OCI-LY7 (cell line): Measurements from ENCODE around the gene SCN8A. TPM values are rescaled to one million over a fixed set of nuclear protein-coding genes. Genes with fewer than 3 reads are reported as not detected.

Source experiments
- BruUV-seq: library from RNA; stranded (reverse); fragments of 400-500 nt; replicated peaks from 2 replicates; lab custom pipeline; 2021; lab: Mats Ljungman, UMichigan
- CTCF ChIA-PET: fragments of 300-600 bp; sonication (Branson Sonifier 250); formaldehyde crosslinking; loops from one replicate; lab custom pipeline; 2022; ENCODE audit warnings: antibody characterized with exemption; ENCODE audit not compliant: unreplicated experiment; lab: Charles Lee
- POLR2A ChIA-PET: fragments of 300-600 bp; sonication (Branson Sonifier 250); formaldehyde crosslinking; loops from one replicate; lab custom pipeline; 2022; ENCODE audit warnings: antibody characterized with exemption; lab: Charles Lee
- DNase-seq: peaks from one replicate; pipeline ENCODE4 v3.0.0-alpha.2; 2015; ENCODE audit warnings: low spot score
- H2AFZ ChIP-seq: fragments of 200-600 bp; sonication (generic), shearing (Covaris generic); 2 replicates; pipeline ENCODE4 v1.6.1; 2014; ENCODE audit warnings: mild to moderate bottlenecking, antibody characterized with exemption, low read length, moderate library complexity
- H3K27ac ChIP-seq: fragments of 200-600 bp; sonication (generic); 2 replicates; pipeline ENCODE4 v1.5.1; 2014; ENCODE audit warnings: mixed run types, low read depth, mild to moderate bottlenecking, moderate library complexity, low read length, inconsistent platforms; ENCODE audit not compliant: poor library complexity, severe bottlenecking
- H3K36me3 ChIP-seq: fragments of 200-600 bp; sonication (generic); 2 replicates; pipeline ENCODE4 v1.6.1; 2014; ENCODE audit warnings: mild to moderate bottlenecking, antibody characterized with exemption, low read length, moderate library complexity, mixed read lengths; ENCODE audit not compliant: insufficient read depth
- H3K4me1 ChIP-seq: fragments of 200-600 bp; sonication (generic); 2 replicates; pipeline ENCODE4 v1.5.1; 2014; ENCODE audit warnings: mild to moderate bottlenecking, low read length; ENCODE audit not compliant: insufficient read depth, poor library complexity, severe bottlenecking
- H3K4me2 ChIP-seq: fragments of 200-600 bp; sonication (generic); 2 replicates; pipeline ENCODE4 v1.6.1; 2014; ENCODE audit warnings: mild to moderate bottlenecking, low read length
- H3K4me3 ChIP-seq: fragments of 200-600 bp; sonication (generic); 2 replicates; pipeline ENCODE4 v1.5.1; 2014; ENCODE audit warnings: mild to moderate bottlenecking, low read depth, low read length; ENCODE audit not compliant: poor library complexity, severe bottlenecking
- H3K79me2 ChIP-seq: fragments of 200-600 bp; sonication (generic); 2 replicates; pipeline ENCODE4 v1.6.1; 2016; ENCODE audit warnings: low read depth, mild to moderate bottlenecking, low read length, moderate library complexity, mixed read lengths; ENCODE audit not compliant: insufficient read depth
- H3K9me2 ChIP-seq: fragments of 200-600 bp; sonication (generic); 2 replicates; pipeline ENCODE4 v1.6.1; 2016; ENCODE audit warnings: mild to moderate bottlenecking, low read length, mixed read lengths; ENCODE audit not compliant: insufficient read depth
- H3K9me3 ChIP-seq: fragments of 200-600 bp; sonication (generic); 2 replicates; pipeline ENCODE4 v1.6.1; 2014; ENCODE audit warnings: mild to moderate bottlenecking, mixed run types, low read length, mixed read lengths
- H4K20me1 ChIP-seq: fragments of 200-600 bp; sonication (generic); 2 replicates; pipeline ENCODE4 v1.6.1; 2014; ENCODE audit warnings: mild to moderate bottlenecking, antibody characterized with exemption, low read length, moderate library complexity, mixed read lengths; ENCODE audit not compliant: insufficient read depth
- CTCF ChIP-seq: fragments of 200-600 bp; sonication (generic); conservative IDR thresholded peaks from 2 replicates; pipeline ENCODE4 v1.5.1; 2014; ENCODE audit warnings: mild to moderate bottlenecking, antibody characterized with exemption, low read length, moderate library complexity, mixed read lengths
- EZH2phosphoT487 ChIP-seq: fragments of 200-600 bp; sonication (generic); IDR thresholded peaks from 2 replicates; pipeline ENCODE4 v1.6.1; 2018; ENCODE audit warnings: low read depth, borderline replicate concordance, mild to moderate bottlenecking, mixed run types, antibody characterized with exemption, low read length, moderate library complexity, mixed read lengths
- intact Hi-C: fragments of 100-400 bp; cut with micrococcal nuclease; formaldehyde crosslinking; loops from one replicate; pipeline ENCODE4 v1.10.0; 2022; ENCODE audit not compliant: unreplicated experiment
- total RNA-seq, 2 experiments: library from RNA; depleted of rRNA in 1 of 2; stranded (reverse); fragments of >200 nt in 1 of 2; shearing (Covaris generic) in 1 of 2; gene quantifications; 2 replicates each; pipeline ENCODE4 v1.2.3, GENCODE V29; 2014 to 2022

SCN8A gene
- total RNA-seq, 2 experiments from 2014 or later = 0.88 to 2.6 TPM

- Histone ChIP-seq H3K27ac (no peak overlapping the region), H4K20me1 (no peaks in the 10 kb centered on the region), H3K4me3 (no peak overlapping the region), H3K4me2 (no peak overlapping the region), H2AFZ (no peak overlapping the region), H3K9me2 (no peaks in the 10 kb centered on the region), H3K9me3 (no peaks in the 10 kb centered on the region), H3K36me3 (no peaks in the 10 kb centered on the region), H3K79me2 (no peaks in the 10 kb centered on the region), H3K4me1 (no peaks in the 10 kb centered on the region)
- TF ChIP-seq CTCF = no peak
- no peak for TF ChIP-seq EZH2phosphoT487
- BruUV-seq = no TSS peak
- DNase-seq = no peak
- POLR2A ChIA-PET = no interaction called here
- CTCF ChIA-PET = no interaction called here
- intact Hi-C loops = no loop called here
Measured at GRCh38 chr12:51630986-51631385, 40.0 kb downstream of the SCN8A start.

- Histone ChIP-seq H3K4me3 (no peak overlapping the region), H3K9me3 (no peaks in the 10 kb centered on the region), H3K79me2 (no peaks in the 10 kb centered on the region), H3K27ac (no peak overlapping the region), H2AFZ (no peak overlapping the region), H4K20me1 (no peaks in the 10 kb centered on the region), H3K36me3 (no peaks in the 10 kb centered on the region), H3K9me2 (no peaks in the 10 kb centered on the region), H3K4me2 (no peak overlapping the region), H3K4me1 (no peaks in the 10 kb centered on the region)
- TF ChIP-seq EZH2phosphoT487 (no peak), CTCF (no peak)
- ChIA-PET CTCF (no interaction called here), POLR2A (no interaction called here)
- no peak for DNase-seq
- intact Hi-C loops = no loop called here
- no TSS peak for BruUV-seq
Measured at GRCh38 chr12:51631591-51631990, 40.6 kb downstream of the SCN8A start.

GRCh38 chr12:51632623-51633022 is 41.6 kb downstream of the SCN8A start:
- Histone ChIP-seq H2AFZ (no peak overlapping the region), H3K4me2 (no peak overlapping the region), H3K4me1 (no peaks in the 10 kb centered on the region), H4K20me1 (no peaks in the 10 kb centered on the region), H3K9me2 (no peaks in the 10 kb centered on the region), H3K79me2 (no peaks in the 10 kb centered on the region), H3K4me3 (no peak overlapping the region), H3K9me3 (no peaks in the 10 kb centered on the region), H3K27ac (no peak overlapping the region), H3K36me3 (no peaks in the 10 kb centered on the region)
- ChIA-PET POLR2A (no interaction called here), CTCF (no interaction called here)
- TF ChIP-seq CTCF = no peak
- TF ChIP-seq EZH2phosphoT487 = no peak
- intact Hi-C loops = no loop called here
- no TSS peak for BruUV-seq
- DNase-seq = no peak
